HepG2 (cell line): ENCODE measurements around the gene POGLUT2. TPM values are rescaled to one million over a fixed set of nuclear protein-coding genes. Genes with fewer than 3 reads are reported as not detected.

Experiments
- ATAC-seq: fragments of 200-7000 bp; cut with Tn5 transposase; 3 replicates; pipeline ENCODE4 v1.9.1; 2020; ENCODE audit warnings: mild to moderate bottlenecking, moderate library complexity
- BruUV-seq: library from RNA; stranded (reverse); fragments of 400-500 nt; replicated peaks from 2 replicates; lab custom pipeline; 2021; lab: Mats Ljungman, UMichigan
- CTCF ChIA-PET: fragments of 300-600 bp; formaldehyde crosslinking; extraction: SDS; loops from one replicate; lab custom pipeline; 2021; ENCODE audit warnings: low total read pairs, inconsistent platforms, low intra/inter-chr PET ratio; lab: Yijun Ruan, JAX
- POLR2A ChIA-PET: fragments of 350-600 bp; sonication (Branson Sonifier 250); formaldehyde crosslinking; loops from one replicate; lab custom pipeline; 2020; ENCODE audit warnings: antibody characterized with exemption, inconsistent platforms; lab: Yijun Ruan, JAX
- DNase-seq: peaks from one replicate; pipeline ENCODE4 v3.0.0-alpha.2; 2015; ENCODE audit warnings: low spot score
- FAIRE-seq: peaks from 3 replicates; lab custom pipeline; 2011; peaks lifted over from hg19 to GRCh38; lab: Jason Lieb, UNC
- H2AFZ ChIP-seq: one replicate; pipeline ENCODE4 v1.6.1; 2011; ENCODE audit warnings: low read length, inconsistent platforms
- H3K27ac ChIP-seq: fragments of 300-600 bp; 3 replicates; pipeline ENCODE4 v1.8.0; 2011; ENCODE audit warnings: mixed run types, mild to moderate bottlenecking, mixed read lengths, low read length, inconsistent platforms; ENCODE audit not compliant: insufficient read depth; ENCODE audit errors: extremely low read length
- H3K27me3 ChIP-seq, 2 experiments: fragments of 200-600 bp in 1 of 2; 2 replicates in 1 of 2; 3 replicates in 1 of 2; pipeline versions ENCODE4 v1.6.0 to v1.8.0; 2011; ENCODE audit warnings: low read length in 2 of 2, mild to moderate bottlenecking in 2 of 2, moderate library complexity in 2 of 2, inconsistent platforms in 1 of 2; ENCODE audit not compliant: insufficient read depth in 2 of 2, control insufficient read depth in 1 of 2
- H3K36me3 ChIP-seq, 2 experiments: fragments of 200-600 bp in 1 of 2; replicated peaks in 1 of 2; 2 replicates in 1 of 2; 3 replicates in 1 of 2; pipeline versions ENCODE4 v1.5.1 to v1.8.0; 2011; ENCODE audit warnings: low read length in 2 of 2, inconsistent platforms in 1 of 2; ENCODE audit not compliant: insufficient read depth in 2 of 2, control insufficient read depth in 1 of 2
- H3K4me1 ChIP-seq: 2 replicates; pipeline ENCODE4 v1.5.1; 2012; ENCODE audit warnings: low read length, inconsistent platforms; ENCODE audit not compliant: insufficient read depth
- H3K4me2 ChIP-seq: 2 replicates; pipeline ENCODE4 v1.6.0; 2011; ENCODE audit warnings: low read depth, low read length, inconsistent platforms
- H3K4me3 ChIP-seq, 3 experiments: fragments of 200-600 bp in 1 of 3; sonication (generic), shearing (Covaris generic) in 1 of 3; replicated peaks in 1 of 3; 2 replicates each; pipeline ENCODE4 v1.5.1; 2011 to 2016; ENCODE audit warnings: low read length in 3 of 3, inconsistent platforms in 2 of 3, low read depth in 2 of 3, mild to moderate bottlenecking in 2 of 3, control low read depth in 1 of 3, mixed read lengths in 1 of 3; ENCODE audit not compliant: insufficient read depth in 1 of 3
- H3K79me2 ChIP-seq: one replicate; pipeline ENCODE4 v1.6.1; 2011; ENCODE audit warnings: low read length, inconsistent platforms; ENCODE audit not compliant: insufficient read depth
- H3K9ac ChIP-seq: 2 replicates; pipeline ENCODE4 v1.6.0; 2011; ENCODE audit warnings: mild to moderate bottlenecking, low read depth, low read length, inconsistent platforms; ENCODE audit not compliant: insufficient read depth
- H3K9me3 ChIP-seq: 2 replicates; pipeline ENCODE4 v1.5.1; 2012; ENCODE audit warnings: mild to moderate bottlenecking, low read length
- H4K20me1 ChIP-seq: 2 replicates; pipeline ENCODE4 v1.6.0; 2011; ENCODE audit warnings: inconsistent platforms, mild to moderate bottlenecking, low read length, moderate library complexity; ENCODE audit not compliant: insufficient read depth
- ASH2L ChIP-seq: fragments of 300-600, 200-600 bp; sonication (generic); IDR thresholded peaks from 2 replicates; pipeline ENCODE4 v1.7.0; 2017; ENCODE audit warnings: low read depth, mild to moderate bottlenecking, moderate library complexity, mixed read lengths, low read length; ENCODE audit not compliant: insufficient read length
- GTF2F1 ChIP-seq: fragments of 150-350 bp; IDR thresholded peaks from 2 replicates; pipeline ENCODE4 v1.6.1; 2014; ENCODE audit warnings: low read length
- KAT2B ChIP-seq: fragments of 150-350 bp; IDR thresholded peaks from 2 replicates; pipeline ENCODE4 v1.6.1; 2014; ENCODE audit warnings: low read depth, low read length, borderline replicate concordance
- PPARG ChIP-seq: conservative IDR thresholded peaks from 2 replicates; pipeline ENCODE4 v1.6.1; 2016; ENCODE audit warnings: missing biosample characterization, missing genetic modification reagents
- RAD21 ChIP-seq: fragments of 450-650 bp; formaldehyde crosslinking; IDR thresholded peaks from 2 replicates; pipeline ENCODE4 v1.5.0; 2020; ENCODE audit warnings: mild to moderate bottlenecking
- RXRB ChIP-seq: IDR thresholded peaks from 2 replicates; pipeline ENCODE4 v1.6.1; 2016; ENCODE audit warnings: borderline replicate concordance, missing genetic modification reagents, missing compliant biosample characterization
- SMC3 ChIP-seq: IDR thresholded peaks from 2 replicates; pipeline ENCODE4 v1.6.1; 2011; ENCODE audit warnings: low read length, improper control_type of control experiment
- STAG1 ChIP-seq: sonication (generic); formaldehyde crosslinking; IDR thresholded peaks from 2 replicates; pipeline ENCODE4 v1.4.0; 2020; ENCODE audit warnings: missing genetic modification reagents
- U2AF1 ChIP-seq: fragments of 200-400 bp; formaldehyde crosslinking; optimal IDR thresholded peaks from 2 replicates; pipeline ENCODE3; 2017; ENCODE audit warnings: mild to moderate bottlenecking, low read depth, low read length
- ZNF776 ChIP-seq: sonication (generic); formaldehyde crosslinking; IDR thresholded peaks from 2 replicates; pipeline ENCODE4 v1.4.0; 2020; ENCODE audit warnings: mild to moderate bottlenecking, missing genetic modification reagents
- WGBS: methylation state at CpG from one replicate; pipeline ENCODE4 v1.1.6; 2017; ENCODE audit warnings: low lambda C conversion rate; 5-methylcytosine and 5-hydroxymethylcytosine counted together
- in situ Hi-C: cut with HindIII; loops from 2 replicates; pipeline ENCODE4 v1.10.0; 2017; ENCODE audit warnings: low pct_unique_long_range_greater_than_20kb; ENCODE audit not compliant: extremely low pct_ligation_motif_present
- intact Hi-C: fragments of 100-400 bp; cut with micrococcal nuclease; formaldehyde crosslinking; loops from one replicate; pipeline ENCODE4 v1.10.0; 2022; ENCODE audit not compliant: unreplicated experiment
- polyA plus RNA-seq, 8 experiments: library from polyadenylated mRNA; depleted of rRNA in 3 of 8; stranded (reverse) in 7 of 8; unstranded in 1 of 8; fragments of >200 nt; fragmentation: Illumina TruSeq in 4 of 8; extraction: Trizol in 4 of 8; gene quantifications; 2 replicates each; pipeline versions ENCODE4 v1.2.1 to v1.2.3, GENCODE V29; 2011 to 2016; ENCODE audit warnings: low read depth in 4 of 8, missing spikeins in 1 of 8, mixed read lengths in 1 of 8; ENCODE audit not compliant: insufficient read depth in 1 of 8
- total RNA-seq, 5 experiments: library from RNA; depleted of rRNA; stranded (reverse); fragments of >200 nt; fragmentation: Illumina TruSeq; extraction: Trizol; gene quantifications; 2 replicates each; pipeline ENCODE4 v1.2.3, GENCODE V29; 2016; ENCODE audit warnings: low read depth in 1 of 5
- TF ChIP-seq, protein P1 (sequence below): sonication (generic); formaldehyde crosslinking; IDR thresholded peaks from 2 replicates; pipeline ENCODE4 v1.5.0; 2020; ENCODE audit warnings: mild to moderate bottlenecking, missing genetic modification reagents, moderate library complexity
- TF ChIP-seq, protein P2 (sequence below): IDR thresholded peaks from 2 replicates; pipeline ENCODE4 v1.6.1; 2012; ENCODE audit warnings: inconsistent platforms

POGLUT2 gene
- total and polyA plus RNA-seq, 2 of the 13 experiments (the other 11 are each of a cell fraction or from before 2014, with no cell fraction given), result 18.0 to 26.1 TPM

DNA sequence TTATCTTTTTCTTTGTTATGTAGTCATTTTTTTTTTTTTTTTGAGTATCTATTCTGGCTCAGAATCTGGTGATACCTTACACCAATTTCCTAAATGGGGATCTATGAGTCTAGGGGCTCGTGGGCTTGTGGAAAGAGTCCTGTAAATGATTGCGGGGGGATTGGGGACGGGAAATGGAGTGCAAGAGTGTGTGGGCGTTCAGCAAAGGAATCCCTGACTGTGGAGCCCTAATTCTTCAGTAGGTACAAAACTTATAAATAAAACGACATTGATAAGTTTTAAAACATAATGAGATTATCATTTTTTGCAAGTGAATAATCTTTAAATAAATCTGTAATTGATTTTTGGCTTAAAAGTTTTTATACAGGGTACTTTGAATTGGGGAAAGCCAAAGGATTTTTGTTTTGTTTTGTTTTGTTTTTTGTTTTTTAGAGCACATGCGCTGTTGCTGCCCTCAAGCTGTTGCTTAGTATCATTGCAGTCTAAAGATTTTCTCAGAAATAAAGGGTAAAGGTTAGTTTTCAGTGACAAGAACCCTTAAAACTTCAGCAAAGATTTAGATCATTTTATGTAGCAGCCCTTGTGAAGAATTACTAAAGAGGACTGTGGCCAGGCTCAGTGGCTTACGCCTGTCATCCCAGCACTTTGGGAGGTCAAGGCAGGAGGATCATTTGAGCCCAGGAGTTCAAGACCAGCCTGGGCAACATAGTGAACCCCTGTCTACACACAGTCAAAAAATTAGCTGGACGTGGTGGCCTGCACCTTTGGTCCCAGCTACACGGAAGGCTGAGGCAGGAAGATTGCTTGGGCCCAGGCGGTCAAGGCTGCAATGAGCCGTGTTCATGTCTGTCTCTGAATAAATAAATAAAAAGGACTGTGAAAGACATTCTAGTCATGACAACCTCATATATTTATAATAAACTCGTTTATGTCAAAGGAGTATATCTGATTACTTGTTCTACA lies 48.8 kb upstream of the POGLUT2 start:
- WGBS, result 21% methylated on average over 11 of the region's 12 CpGs
- H3K4me1 ChIP-seq, result peaks cover 15% of the 10 kb centered on the region
- H3K27ac ChIP-seq, result peak overlapping the region; percentile 90
- CTCF ChIA-PET, result interaction anchor here (1.1 to 1.8 kb wide), 5 partner anchors 47 to 906 kb away, joined by 4 to 12 read pairs (median 4); no protein-coding TSS in a partner anchor
- intact Hi-C loops, result loop anchor here (1.0 kb wide), 5 partner anchors 17 to 267 kb away; no protein-coding TSS in a partner anchor
- BruUV-seq, result no TSS peak
- no peaks in the 10 kb centered on the region; a peak in 1 of 5 replicates for H3K27me3 ChIP-seq
- no peak for ATAC-seq
- H3K4me2 ChIP-seq, result peak overlapping the region; percentile 91
- peak overlapping the region; percentile 86 to 94 (median 89) for H3K4me3 ChIP-seq
- H3K79me2 ChIP-seq, result peaks cover 32% of the 10 kb centered on the region
- DNase-seq, result no peak
- peak; percentile 63 for FAIRE-seq
- 0 out of 2 replicates have a peak, but pooled peaks cover 3% of the 10 kb centered on the region for H4K20me1 ChIP-seq
- in situ Hi-C loops, result loop anchor here (5.0 kb wide), 1 partner anchor 250 kb away; the partner anchor contains the start of gene TPP2
- H2AFZ ChIP-seq, result no peak overlapping the region
- peak overlapping the region; percentile 86 for H3K9ac ChIP-seq
- TF ChIP-seq GTF2F1, result no peak
- TF ChIP-seq RAD21 (CRISPR knock-in tag), result peak; percentile 23; the same call in 1 of the 2 replicates
- TF ChIP-seq, protein P1, sequence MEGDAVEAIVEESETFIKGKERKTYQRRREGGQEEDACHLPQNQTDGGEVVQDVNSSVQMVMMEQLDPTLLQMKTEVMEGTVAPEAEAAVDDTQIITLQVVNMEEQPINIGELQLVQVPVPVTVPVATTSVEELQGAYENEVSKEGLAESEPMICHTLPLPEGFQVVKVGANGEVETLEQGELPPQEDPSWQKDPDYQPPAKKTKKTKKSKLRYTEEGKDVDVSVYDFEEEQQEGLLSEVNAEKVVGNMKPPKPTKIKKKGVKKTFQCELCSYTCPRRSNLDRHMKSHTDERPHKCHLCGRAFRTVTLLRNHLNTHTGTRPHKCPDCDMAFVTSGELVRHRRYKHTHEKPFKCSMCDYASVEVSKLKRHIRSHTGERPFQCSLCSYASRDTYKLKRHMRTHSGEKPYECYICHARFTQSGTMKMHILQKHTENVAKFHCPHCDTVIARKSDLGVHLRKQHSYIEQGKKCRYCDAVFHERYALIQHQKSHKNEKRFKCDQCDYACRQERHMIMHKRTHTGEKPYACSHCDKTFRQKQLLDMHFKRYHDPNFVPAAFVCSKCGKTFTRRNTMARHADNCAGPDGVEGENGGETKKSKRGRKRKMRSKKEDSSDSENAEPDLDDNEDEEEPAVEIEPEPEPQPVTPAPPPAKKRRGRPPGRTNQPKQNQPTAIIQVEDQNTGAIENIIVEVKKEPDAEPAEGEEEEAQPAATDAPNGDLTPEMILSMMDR (CRISPR knock-in tag), result peak; percentile 61
- TF ChIP-seq STAG1 (CRISPR knock-in tag), result peak; percentile 70
- TF ChIP-seq U2AF1, result no peak
- TF ChIP-seq, protein P2, sequence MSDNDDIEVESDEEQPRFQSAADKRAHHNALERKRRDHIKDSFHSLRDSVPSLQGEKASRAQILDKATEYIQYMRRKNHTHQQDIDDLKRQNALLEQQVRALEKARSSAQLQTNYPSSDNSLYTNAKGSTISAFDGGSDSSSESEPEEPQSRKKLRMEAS, result 0 out of 2 replicates have a peak, but pooled peaks have one; percentile 22
- TF ChIP-seq PPARG, result 0 out of 2 replicates have a peak, but pooled peaks have one; percentile 21
- TF ChIP-seq KAT2B, result no peak
- TF ChIP-seq ZNF776 (CRISPR knock-in tag), result no peak
- TF ChIP-seq SMC3, result 0 out of 2 replicates have a peak, but pooled peaks have one; percentile 47
- TF ChIP-seq ASH2L, result peak; percentile 9
- TF ChIP-seq RXRB (CRISPR knock-in tag), result 0 out of 2 replicates have a peak, but pooled peaks have one; percentile 20
- H3K36me3 ChIP-seq, result peaks cover 0 to 6% of the 10 kb centered on the region in 2 experiments; a peak in 1 of 5 replicates
- H3K9me3 ChIP-seq, result no peaks in the 10 kb centered on the region
- POLR2A ChIA-PET, result no interaction called here
